GM19351 (cell line): ENCODE results near the gene GALM.
"Not testable (repeated sequence)": the region's sequence is repeated elsewhere in the genome, so short reads cannot be mapped to it uniquely, and the experiment has no call there.

Experiments used
- ATAC-seq: cut with Tn5 transposase; IDR thresholded peaks from one replicate; pipeline ENCODE4 v1.9.1; 2021; ENCODE audit warnings: mild to moderate bottlenecking, moderate library complexity; ENCODE audit not compliant: unreplicated experiment

Gene GALM

GRCh38 chr2:38755891-38756290 is 90.0 kb downstream of the GALM start:
- ATAC-seq: not testable (repeated sequence)

- no peak for ATAC-seq
Observed at GRCh38 chr2:38763228-38763627, 97.3 kb downstream of the GALM start.

DNA sequence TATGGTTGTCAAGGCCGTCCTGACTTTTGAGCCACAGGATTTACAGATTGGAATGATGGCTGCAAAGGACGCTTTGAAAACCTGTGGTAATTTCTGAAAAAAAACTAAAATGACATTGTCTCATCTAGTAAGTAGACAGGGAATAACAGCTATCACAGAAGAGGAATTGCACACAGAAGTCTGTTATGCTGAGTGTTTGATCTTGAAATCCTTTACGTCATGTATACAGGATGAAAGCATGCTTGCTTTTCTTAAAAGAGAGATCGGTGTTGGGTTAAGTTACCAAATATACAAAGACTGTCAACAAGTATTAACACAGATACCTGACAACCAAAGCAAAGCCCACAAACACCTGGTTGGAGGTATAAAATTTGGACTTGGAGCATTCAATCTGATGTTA is 97.8 kb downstream of the GALM start:
- ATAC-seq: no peak

DNA sequence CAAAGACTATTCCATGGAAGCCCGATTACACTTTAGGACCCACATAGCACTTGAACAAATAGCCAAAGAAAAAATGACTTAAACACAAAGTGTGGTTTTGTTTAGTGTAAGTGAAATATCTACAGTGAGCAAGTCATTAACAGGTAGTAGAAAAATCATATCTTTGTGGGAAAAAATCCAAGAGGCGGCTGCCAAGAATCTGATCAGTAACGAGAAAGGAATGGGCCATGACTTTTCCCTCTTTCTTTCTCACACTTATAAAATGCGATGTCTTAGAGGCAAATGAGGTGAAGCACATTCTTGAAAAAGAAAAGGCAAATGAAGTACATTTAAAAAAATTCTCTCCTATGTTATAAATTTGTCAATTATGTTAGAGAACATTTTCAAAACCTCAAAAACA is 99.2 kb downstream of the GALM start:
- no peak for ATAC-seq

DNA sequence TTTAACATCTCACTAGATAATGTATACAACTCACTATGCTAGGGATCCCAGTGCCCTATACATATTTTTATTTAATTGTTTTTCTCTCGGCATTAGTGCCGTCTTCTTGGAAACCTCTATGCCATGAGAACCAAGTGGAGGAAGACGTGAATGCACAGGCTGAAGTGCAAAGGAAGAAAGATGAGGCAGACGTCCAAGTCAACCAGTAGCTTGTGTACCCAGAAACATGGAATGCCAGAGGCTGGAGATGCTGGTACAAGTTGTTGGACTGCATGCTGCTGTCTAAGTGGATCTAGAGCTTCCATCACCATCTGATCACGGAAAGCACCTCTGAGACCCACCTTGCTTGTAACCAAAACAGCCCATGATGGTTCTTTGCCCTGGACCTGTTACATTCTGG is 99.6 kb downstream of the GALM start:
- no peak for ATAC-seq

- no peak for ATAC-seq
Observed at GRCh38 chr2:38771632-38772031, 105.7 kb downstream of the GALM start.

DNA sequence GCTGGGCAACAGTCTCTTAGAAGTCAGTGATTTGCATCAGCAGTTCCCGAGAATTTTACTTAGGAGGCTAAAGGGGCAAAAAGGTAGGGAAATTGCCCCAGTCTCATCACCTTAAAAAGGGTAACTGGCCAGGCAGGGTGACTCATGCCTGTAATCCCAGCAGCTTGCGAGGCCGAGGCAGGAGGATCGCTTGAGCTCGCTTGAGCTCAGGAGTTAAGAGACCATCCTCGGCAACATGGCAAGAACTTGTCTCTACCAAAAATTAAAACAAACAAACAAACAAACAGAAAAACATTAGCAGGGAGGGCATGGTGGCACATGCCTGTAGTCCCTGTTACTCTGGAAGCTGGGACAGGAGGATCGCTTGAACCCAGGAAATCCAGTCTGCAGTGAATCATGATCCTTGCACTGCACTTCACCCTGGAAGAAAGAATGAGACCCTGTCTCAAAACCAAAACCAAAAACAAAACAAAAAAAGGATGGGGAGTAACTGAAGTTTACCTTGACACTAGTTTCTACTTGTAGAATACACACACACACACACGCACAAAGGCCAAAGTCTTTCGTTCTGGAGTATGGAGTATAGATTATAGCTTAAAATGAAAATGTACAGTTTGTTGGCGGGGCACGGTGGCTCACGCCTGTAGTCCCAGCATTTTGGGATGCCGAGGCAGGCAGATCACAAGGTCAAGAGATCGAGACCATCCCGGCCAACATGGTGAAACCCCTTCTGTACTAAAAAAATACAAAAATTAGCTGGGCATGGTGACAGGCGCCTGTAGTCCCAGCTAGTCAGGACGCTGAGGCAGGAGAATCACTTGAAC is 109.4 kb downstream of the GALM start:
- no peak for ATAC-seq

GRCh38 chr2:38775921-38776225 is 110.0 kb downstream of the GALM start:
- no peak for ATAC-seq

- ATAC-seq: no peak
Observed at GRCh38 chr2:38776531-38776930, 110.6 kb downstream of the GALM start.

GRCh38 chr2:38778687-38779082 is 112.8 kb downstream of the GALM start:
- no peak for ATAC-seq

- ATAC-seq: no peak
Observed at GRCh38 chr2:38783586-38783985, 117.7 kb downstream of the GALM start.
